Activated CD4-positive, alpha-beta T cell treated with anti-CD3 and anti-CD28 coated beads, Interleukin-2, amount 50 U/mL, for 1 hour (primary cell): Measurements from ENCODE around the gene SPACA7.
"Not testable (repeated sequence)": the region's sequence is repeated elsewhere in the genome, so short reads cannot be mapped to it uniquely, and the experiment has no call there.

Experiments used
- DNase-seq: peaks from one replicate; pipeline ENCODE4 v3.0.0-alpha.2; 2020

SPACA7 gene

DNA sequence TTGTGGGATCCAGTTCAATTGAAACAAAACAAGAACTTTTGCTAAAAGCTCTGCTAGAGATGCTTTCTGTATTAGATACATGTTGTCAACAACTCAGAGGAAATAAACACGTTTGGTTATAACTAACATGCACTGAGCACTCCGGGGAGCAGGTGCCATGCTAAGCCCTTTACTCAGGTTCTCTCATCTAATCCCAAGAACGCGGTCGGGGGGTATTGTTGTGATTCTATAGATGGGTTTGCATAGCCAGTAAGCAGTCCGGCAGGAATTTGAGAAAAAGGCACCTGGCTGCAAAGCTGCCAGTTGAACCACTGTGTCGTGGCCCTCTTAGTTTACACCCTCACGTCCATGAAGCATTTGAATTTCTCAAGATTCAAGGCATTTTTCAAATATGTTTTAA lies 24.3 kb upstream of the SPACA7 start:
- DNase-seq: no peak

DNA sequence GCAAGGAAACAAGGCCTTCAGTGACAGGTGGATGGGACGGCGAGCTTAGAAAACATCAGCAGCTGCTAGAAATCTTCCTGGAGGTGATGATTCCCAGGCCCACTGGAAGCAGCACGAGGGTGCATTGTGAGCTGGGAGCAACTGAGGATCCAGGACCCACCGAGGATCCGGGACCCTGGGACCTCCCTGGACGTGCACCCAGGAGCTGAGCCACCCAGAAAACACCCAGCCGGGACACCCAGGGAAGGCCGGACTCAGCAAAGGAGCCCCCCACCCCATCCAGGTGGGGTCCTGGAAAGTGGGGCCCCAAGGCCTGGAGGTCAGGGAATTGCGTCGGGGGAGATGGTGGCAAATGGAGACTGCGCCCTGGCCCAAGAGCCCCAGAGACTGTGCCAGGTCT lies 22.3 kb upstream of the SPACA7 start:
- no peak for DNase-seq

DNA sequence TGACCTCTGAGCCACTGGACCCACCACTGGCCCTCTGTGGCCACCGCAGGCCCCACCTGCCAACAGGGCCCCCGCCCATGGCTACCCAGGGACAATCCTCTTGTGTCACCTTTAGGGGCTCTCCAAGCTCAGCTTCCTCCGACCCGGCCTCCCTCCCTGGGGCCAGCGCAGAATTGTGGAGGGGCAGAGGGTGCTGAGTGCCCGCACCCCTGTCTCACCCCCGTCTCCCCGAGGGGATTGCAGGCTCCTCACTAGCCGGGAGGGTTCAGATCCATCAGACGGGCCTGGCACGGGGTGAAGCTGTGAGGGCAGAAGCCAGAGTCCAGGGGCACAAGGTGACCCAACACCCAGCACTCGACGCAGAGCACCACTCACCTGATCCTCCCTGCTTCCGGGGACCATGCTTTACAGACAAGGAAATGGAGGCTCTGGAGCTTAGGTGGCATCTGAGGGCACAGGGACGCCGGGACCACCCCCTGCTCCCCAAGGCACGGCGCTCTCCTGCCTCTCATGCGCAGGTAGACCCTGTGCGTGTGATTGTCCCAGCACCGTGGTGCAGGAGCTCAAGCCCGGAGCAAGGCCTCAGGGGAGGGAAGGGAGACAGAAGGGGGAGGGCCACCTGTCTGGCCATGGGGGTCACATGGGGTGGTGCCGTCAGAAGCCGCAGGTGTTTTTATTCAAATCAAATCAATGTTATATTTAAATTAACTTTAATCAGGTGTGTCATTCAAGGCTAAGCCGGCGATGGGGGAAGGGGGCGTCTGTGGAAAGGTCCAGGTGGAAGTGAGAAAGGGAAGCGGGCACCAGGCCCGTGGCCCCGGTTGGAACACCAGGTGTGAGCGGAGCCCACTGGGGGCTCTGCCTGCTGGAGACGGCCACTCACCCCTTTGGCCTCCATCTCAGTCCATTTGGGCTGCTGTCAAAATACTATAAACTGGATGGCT lies 21.6 kb upstream of the SPACA7 start:
- no peak for DNase-seq

DNA sequence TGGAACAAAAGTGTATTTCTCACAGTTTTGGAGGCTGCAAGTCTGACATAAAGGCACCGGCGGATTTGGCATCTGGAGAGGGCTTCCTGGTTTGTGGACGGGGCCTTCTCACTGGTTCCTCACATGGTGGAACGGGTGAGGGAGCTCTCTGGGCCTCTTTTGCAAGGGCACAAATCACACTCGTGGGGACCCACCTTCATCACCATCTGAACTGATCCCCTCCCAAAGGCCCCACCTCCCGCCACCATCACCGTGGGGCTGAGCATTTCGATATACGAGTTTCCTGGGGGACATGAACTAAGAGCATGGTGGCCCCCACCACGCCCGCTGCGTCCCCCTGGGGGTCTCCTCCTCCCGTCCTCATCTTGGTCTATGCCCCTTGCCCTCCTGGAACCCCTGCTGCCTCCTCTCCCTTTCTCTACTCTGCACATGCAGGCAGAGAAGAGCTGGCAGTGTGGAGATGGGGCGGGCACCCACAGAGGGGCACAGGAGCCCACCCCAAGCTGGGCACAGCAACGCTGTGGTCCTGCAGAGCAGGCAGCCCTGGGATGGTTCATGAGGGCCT lies 20.8 kb upstream of the SPACA7 start:
- no peak for DNase-seq

DNA sequence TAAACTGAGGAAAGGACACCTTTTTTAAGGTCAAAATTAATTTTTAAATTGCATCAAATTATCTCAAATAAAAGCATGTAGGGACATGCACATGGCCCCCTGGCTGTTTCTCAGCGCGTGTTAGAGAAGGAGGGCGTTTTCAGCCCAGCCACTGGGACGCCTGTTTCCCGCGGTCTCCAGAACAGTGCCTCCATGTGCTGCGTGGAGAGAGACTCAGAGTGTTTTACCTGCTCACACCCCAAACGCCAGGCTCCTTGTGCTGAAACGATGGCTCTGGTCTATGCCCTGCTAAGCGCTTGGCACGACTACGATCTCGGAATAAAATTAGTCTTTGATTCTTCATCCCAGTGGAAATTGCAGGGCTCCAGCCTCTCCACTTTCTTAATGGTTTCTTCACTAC lies 20.0 kb upstream of the SPACA7 start:
- DNase-seq: no peak

DNA sequence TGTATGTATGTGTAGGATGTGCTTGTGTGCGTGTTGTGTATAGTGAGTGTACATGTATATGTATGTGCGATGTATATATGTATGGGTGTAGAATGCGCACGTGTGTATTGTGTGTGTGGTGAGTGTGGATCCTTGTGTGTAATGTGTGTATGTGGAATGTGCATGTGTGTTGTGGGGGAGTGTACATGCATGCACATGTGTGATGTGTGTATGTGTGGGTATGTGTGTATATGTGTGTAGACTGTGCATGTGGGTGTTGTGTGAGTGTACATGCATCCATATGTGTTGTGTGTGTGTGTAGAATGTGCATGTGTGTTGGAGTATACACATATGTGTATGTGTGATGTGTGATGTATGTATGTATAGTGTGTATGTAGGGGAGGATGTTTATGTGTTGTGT lies 18.0 kb upstream of the SPACA7 start:
- DNase-seq: no peak

DNA sequence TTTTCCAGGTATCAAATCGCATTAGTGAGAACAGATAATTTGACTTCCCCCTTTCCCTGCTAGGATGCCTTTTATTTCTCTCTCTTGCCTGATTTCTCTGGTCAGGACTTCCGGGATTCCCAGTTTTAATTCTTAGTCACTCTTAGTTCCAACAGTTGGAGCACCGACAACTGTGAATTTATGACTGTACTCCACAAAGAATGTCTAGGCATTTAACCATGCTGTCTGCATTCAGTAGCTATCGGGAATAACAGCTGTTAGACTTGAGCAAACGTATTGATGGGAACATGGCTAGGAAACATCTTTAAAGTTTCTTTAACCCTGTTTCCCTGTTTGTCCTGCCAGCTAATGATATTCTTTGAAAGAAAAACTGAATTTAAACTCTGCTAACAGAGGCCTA lies 14.1 kb upstream of the SPACA7 start:
- no peak for DNase-seq

DNA sequence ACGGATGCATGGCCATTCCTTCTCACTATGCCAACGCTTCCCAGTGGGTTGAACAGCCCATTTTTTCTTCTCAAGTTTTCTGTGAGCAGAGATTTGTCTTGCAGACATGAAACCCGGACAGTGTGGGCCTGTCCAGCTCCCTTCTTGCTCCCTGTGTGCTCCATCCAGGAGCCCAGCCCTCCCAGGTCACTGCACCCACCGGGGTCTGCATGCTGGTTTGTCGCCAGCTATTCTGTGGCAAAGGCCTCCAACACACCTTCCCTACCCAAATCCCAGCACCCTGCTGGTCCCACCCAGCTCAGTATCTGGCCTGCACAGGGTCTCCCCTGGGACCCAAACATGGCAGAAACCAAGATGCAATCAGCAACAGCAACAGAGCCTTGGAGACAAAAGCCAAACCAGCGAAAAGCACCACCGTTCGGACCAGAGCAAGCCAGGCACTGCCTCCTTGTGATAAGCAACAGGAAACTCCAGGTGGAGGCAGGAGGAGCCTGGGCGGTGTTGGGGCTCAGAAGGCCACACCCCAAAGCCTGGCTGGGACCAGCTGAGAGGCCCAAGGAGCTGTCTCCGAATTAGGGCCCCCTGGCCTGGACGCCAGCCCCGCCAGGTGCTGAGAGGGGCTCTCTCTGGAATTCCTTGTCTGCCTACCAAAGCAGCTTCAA lies 12.2 kb upstream of the SPACA7 start:
- no peak for DNase-seq

DNA sequence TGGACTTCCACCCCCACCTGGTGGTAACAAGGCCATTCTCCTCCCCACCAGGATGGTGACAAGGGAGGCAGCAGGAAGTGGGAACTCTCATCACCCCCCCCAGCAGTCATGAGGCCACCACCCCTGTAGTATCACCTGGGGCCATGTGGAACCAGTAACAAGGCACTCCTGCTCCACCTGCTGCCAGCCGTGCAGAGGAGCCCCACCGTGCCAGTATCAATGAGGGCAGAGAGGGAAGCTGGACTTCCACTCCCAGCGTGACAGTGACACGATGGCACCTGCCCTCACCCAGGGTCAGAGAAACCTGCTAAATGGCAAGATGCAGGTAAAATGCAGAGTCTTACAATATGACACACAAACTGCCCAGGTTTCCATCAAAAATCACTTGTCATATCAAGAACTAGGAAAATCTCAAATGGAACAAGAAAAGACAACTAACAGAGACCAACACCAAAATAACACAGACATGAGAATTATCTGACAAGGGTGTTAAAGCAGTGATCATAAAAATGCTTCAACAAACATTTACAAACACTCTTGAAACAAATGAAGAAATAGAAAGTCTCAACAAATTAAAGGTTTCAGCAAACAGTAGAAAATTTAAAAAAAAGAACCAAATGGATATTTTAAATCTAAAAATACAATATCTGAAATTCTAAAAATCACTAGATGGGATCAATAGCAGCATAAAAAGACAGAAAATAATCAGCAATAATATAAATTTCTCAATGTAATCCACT lies 9.1 kb upstream of the SPACA7 start:
- DNase-seq: no peak

DNA sequence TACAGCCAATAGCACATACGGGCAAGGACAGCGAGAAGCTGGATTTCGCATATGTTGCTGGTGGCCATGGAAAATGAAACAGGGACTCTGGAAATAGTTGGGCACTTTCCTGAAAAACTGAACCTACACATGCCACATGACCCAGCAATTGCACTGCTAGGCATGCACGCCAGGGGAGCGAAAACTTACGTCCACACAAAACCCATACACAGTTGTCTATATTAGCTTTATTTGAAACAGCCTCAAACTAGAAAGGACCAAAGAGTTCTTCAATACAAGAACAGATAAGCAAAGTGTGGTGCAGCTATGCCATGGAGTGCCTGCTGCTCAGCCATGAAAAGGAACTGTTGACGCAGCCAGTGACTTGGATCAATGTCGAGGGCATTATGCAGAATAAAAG lies 7.3 kb upstream of the SPACA7 start:
- DNase-seq: no peak

DNA sequence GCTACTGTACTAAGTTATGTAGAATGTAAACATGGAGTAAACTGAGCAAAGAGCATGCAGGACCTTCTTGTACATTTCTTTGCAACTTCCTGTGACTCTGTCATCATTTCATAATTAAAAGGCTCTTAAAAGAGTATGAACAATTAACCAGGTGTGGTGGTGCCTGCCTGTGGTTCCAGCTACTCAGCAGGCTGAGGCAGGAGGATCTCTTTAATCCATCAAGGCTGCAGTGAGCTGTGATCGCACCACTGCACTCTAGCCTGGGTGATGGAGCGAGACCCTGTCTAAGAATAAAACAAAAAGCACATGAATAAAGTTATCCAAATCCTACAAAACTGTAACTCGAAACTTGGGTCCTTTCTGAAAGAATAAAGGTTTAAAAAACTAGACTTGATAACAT lies 5.8 kb upstream of the SPACA7 start:
- DNase-seq: no peak

DNA sequence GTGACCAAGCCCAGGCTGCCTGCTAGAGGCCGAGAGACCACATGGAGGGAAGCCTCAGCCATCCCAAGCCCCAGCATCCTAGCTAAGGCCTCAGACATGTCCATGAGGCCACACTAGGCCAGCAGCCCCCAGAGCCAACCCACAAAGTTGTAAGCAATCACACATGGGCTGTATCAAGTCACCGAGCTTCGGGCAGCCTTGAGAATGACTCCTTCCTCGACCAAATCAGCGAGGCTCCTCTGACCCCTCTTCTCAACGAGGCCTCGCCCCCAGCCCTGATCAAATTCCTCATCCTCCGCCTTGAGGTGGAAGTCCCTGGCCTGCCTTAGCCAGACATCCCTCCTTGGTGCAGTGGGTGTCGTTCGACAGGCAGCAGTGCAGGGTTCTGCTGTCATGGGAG lies 1.9 kb upstream of the SPACA7 start:
- DNase-seq: no peak

DNA sequence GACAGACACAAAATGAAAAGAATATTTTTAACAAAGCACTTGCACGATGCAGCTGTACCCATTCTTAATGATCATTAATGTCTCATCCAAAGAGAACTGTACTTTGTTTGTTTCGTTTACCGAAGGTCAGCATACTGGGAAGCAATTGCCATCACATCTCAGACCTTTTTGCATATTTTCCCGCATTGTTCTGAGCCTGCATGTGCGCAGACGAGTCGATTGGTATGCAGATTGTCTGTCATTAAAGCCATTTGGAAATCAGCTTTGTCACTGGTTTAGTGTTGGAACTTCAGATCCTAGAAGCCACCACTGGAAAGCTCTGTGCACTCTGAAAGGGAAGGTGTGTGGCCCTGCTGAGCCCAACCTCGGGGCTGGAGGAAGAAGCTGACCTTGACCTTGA lies 15.6 kb downstream of the SPACA7 start:
- no peak for DNase-seq

DNA sequence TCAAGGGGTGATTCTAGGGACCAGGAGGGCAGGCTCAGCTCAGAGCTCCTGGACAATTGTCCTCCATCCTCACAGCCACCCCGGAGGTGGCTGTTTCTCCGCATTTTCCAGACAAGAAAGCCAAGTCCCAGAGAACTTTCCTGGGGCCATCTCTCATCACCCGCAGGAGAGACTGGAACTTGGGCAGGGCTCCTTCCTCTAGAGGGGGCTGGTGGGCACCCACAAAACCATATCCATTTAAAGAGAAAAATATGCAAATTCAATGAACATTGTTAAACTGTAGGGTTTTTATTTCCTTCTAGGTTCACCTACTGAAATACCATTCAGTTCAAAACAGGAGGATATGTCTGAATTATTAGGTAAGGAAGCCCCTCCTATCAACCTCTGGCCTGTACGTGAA lies 16.6 kb downstream of the SPACA7 start:
- DNase-seq: no peak

DNA sequence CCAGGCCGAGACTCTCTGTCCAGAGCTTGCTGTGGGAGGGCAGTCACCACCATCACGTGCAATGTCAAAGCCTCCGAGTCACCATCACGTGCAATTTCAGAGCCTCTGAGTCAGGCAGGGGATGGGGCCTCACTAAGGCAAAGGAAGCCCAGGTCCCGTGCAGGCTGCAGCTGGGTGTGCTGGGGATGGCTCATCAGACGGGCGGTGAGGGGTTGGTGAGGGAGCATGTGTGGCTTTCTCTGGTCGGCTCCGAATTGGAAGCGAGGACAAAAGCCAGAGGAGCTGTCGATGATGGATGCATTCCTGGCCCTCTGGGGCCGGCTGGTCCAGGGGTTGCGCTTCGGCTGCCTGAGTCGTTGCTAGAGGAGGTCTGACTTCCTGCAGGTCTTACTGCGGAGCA lies 18.9 kb downstream of the SPACA7 start:
- DNase-seq: not testable (repeated sequence)

DNA sequence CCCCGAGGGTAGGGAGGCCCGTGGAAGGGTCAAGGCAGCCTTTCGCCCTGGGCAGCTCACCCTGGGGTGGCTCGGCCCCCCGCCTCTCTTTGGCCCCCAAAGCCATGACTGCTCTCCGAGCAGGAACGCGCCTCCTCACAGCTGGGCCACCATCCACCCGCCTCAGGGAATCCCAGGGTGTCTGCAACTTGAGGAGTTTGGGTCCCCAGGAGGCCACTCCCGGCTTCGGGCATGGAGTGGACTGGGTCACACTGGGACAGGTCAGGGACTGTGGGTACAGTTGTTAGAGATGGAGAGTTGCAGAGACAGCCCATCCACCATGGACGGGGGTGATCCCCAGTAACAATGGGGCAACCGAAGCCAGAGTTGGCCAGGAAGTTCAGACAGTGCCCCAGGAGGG lies 19.8 kb downstream of the SPACA7 start:
- not testable (repeated sequence) for DNase-seq

DNA sequence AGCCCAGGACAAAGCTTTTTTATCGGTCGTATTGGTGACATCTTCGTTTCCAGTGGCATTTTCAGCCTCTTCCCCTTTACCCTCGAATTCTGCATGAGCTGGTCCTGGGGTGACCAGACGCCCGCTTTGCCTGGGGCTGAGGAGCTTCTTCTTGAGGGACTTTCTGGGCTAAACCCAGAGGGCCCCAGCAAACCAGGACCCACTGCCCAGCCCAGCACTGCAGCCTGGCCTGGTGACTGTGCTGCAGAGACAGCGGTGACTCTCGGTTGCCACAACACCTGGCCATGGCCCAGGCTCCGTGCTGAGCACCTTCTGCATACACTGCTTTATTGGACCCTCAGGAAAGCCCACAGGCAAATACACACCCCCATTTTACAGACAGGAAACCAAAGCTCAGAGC lies 21.0 kb downstream of the SPACA7 start:
- no peak for DNase-seq

DNA sequence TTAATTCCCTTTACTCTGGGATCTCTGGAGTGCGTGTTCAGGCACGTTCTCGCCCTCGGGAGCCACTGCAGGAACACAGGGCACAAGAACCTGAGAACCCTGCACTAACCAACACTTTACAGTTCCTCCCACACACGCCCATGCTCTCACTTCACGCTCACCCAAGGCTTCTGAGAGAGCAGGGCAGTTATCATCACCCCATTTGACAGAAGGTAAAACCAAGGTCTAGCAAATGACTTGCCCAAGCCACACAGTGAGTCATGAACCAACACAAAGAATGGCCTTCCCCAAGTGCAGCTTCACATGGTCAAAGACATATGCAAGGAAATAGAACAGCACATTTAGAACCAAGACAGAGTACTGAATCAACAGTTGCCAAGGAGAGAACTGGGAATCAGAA lies 22.2 kb downstream of the SPACA7 start:
- not testable (repeated sequence) for DNase-seq

DNA sequence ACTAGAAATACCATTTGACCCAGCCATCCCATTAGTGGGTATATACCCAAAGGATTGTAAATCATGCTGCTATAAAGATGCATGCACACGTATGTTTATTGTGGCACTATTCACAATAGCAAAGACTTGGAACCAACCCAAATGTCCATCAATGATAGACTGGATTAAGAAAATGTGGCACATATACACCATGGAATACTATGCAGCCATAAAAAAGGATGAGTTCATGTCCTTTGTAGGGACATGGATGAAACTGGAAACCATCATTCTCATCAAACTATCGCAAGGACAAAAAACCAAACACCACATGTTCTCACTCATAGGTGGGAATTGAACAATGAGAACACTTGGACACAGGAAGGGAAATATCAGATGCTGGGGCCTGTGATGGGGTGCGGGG lies 33.7 kb downstream of the SPACA7 start:
- DNase-seq: not testable (repeated sequence)

DNA sequence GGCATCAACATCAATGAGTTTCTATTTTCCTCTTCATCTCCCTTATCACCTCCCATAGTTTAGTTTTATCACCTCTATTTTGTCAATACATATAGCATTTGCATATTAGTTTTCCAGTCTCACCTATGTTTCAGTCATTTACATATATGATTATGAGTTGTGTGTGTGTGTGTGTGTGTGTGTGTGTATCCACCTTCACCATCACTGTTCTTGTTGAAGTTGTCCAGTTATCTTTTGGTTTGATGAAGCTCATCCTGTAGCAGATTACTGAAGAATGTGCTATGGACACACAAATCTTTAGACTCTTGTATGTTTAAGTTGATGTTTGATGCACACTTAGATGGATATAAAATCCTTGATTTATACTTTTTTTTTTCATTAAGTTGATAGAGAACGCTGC lies 40.5 kb downstream of the SPACA7 start:
- no peak for DNase-seq

DNA sequence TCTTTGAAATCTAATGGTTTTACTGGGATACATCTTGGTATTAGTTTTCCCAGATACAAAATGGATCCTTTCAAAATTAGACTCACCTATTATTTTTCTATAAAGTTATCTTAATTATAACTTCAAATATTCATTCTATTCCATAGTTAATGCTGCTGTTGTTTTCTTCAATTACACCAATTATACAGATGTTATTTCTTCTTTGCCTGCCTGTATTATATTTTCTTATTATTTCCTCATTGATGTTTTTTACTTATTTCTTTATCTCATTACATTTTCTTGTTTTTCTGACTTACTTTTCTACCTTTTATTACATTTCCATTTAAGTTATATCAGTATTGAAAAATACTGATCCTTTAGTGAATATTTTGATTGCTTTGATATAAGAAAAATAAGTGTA lies 40.9 kb downstream of the SPACA7 start:
- DNase-seq: no peak

DNA sequence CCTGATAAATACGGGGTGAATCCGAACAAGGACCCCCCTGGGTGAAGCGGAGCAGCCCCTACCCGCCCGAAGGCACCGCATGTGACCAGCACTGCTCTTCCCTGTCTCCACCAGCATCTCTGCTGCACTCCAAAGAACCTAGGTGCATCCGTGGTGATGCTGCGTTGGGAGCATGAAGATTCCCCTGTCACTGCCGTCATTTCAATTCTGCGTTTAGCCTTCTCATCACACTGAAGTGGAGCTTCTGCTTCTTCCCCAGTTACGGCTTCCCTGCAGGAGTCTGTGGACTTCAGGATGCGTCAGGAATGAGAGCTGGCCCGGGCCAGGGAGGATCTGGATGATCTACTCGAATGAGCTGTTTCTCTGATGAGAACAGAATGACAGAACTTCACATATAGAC lies 47.9 kb downstream of the SPACA7 start:
- no peak for DNase-seq

DNA sequence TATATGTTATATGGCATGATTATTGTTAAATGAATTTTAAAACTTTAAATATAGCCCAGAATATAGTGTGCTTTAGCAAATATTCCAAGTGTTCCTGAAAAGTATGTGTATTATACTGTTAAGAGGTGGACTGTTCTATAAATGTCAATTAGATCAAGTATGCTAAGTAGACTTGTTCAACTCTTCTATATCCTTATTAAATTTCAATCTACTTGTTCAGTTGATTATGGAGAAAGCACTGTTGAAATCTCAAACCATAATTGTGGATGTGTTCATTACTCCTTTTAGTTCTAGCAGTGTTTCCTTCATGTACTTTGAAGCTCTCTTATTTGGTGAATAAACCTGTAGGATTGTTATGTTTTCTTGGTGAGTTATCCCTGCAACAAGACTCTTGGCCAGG lies 52.5 kb downstream of the SPACA7 start:
- DNase-seq: no peak

DNA sequence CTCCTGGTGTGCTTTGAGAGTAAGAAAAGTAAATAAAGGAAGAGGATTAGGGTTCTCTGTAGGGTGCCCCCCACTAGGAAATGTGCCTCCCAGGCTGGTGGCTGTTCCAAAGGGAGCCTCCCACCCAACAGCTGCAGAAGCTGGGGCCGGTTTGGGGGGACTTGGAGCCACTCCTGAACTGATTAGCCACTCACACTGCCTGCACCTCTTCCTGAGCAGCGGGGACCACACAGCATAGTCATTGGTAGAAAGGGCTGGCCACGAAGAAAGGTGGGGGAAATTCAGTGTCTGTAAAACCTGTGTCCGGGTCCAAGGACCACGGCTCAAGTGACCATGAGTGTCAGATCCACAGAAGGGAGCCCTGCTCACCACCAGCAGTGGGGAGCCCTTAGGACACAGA lies 55.6 kb downstream of the SPACA7 start:
- DNase-seq: no peak
